Activated CD4-positive, alpha-beta T cell treated with anti-CD3 and anti-CD28 coated beads for 24 hours (primary cell): ENCODE results near the gene GABARAPL2.

Source experiments
- DNase-seq, 2 donors: peaks; one replicate each; pipeline ENCODE4 v3.0.0-alpha.2; 2020; ENCODE audit warnings: low read depth in 2 of 2

The GABARAPL2 gene

GRCh38 chr16:75555213-75555706 is 10.9 kb upstream of the GABARAPL2 start:
- no peak for DNase-seq

DNA sequence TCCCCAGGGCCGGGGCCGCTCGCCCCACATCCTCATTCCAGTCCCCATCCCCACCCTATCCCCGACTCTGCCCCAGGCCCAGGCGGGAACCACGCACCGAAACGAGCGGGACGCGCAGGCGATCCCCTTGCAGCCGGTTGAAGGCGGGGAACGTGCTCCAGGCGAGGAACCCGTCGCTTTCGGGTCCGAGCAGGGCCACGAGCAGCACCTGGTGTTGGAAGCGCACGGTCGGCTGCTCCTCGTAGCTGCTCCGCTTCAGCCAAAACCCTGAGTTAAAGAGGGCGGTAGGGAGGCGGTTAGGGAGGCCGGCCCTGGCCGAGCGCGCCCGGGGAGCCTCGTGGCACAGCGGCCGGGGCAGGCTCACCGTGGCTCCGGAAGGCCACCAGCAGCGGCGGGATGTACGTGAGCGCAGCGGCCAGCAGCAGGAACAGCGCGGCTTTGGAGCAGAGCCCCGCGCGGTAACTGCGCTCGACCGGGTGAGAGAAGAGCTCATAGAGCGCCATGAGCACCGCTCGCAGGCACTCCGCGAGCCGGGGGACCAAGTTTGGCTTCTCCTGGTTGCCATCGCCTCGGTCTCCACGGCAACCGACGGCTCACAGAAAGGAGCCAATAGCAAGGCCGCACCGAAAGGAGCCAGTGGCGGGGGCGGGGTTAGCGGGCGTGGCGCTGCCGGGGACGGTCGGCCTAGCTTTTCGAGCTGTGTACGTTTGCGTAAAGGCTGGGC is 10.3 kb upstream of the GABARAPL2 start, which contains the start of gene TMEM231:
TMEM231 (minus strand) TSS at position 546 of the 724 bp plus-strand sequence; CDS start at position 503, 43 bp downstream.
- DNase-seq, result peak; percentile 97 to 98

- DNase-seq, result no peak
Observed at GRCh38 chr16:75556431-75556950, 9.7 kb upstream of the GABARAPL2 start.

DNA sequence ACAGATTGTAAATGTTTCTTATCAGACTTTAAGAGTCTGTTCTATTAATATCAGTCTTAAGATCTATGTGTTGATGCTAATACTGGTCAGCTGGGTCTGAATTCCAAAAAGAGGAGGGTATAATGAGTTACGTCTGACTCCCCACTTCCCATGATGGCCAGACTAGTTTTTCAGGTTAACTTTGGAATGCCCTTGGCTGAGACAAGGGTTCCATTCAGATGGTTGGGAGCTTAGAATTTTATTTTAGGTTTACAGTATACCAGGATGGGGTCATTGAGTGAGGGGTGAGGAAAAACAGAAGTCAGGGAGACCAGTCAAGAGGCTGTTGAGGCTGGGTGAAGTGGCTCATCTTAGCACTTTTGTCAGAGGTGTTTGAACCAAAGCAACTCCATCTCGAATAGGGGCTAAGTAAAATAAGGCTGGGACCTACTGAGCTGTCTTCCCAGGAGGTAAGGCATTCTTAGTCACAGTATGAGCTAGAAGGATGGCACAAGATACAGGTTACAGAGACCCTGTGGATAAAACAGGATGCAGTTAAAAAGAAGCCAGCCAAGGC is 7.3 kb upstream of the GABARAPL2 start:
- no peak for DNase-seq

- DNase-seq, result no peak
Observed at GRCh38 chr16:75559564-75560372, 6.4 kb upstream of the GABARAPL2 start.

- no peak for DNase-seq
Observed at GRCh38 chr16:75565640-75566039, 539 bp upstream of the GABARAPL2 start.

DNA sequence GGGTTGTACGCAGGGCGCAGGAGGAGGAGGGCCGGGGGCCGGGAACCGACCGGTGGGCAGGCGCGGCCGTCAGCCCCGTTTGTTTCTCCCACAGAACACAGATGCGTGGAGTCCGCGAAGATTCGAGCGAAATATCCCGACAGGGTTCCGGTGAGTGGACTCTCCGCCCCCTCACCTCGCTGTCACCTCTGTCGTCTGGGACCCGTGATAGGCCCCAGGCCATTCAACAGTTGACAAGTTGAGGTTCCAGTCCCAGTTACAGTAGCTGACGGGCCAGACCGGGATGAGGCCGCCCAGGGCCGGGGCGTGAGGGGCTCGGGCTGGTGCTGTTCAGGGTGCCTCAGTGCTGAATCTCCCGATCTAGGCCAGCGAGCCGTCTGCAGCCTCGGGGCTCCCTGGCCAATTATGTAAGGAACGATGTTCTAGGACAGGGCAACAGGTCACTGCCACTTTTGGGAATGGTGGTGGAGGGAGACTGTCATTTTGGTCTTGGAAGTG is 628 bp downstream of the GABARAPL2 start:
- no peak for DNase-seq

DNA sequence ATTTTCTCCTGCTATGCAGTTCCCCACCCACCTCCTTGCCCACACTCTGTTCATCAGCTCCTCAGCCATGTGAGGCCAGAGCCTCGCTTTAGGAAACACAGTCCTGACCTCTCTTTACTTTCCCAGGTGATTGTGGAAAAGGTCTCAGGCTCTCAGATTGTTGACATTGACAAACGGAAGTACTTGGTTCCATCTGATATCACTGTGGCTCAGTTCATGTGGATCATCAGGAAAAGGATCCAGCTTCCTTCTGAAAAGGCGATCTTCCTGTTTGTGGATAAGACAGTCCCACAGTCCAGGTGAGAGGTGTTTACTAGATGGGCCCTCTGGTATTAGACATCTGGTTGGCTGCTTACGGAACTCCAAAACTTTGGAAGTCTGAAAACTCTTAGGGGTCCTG is 1.7 kb downstream of the GABARAPL2 start:
- DNase-seq, result no peak

DNA sequence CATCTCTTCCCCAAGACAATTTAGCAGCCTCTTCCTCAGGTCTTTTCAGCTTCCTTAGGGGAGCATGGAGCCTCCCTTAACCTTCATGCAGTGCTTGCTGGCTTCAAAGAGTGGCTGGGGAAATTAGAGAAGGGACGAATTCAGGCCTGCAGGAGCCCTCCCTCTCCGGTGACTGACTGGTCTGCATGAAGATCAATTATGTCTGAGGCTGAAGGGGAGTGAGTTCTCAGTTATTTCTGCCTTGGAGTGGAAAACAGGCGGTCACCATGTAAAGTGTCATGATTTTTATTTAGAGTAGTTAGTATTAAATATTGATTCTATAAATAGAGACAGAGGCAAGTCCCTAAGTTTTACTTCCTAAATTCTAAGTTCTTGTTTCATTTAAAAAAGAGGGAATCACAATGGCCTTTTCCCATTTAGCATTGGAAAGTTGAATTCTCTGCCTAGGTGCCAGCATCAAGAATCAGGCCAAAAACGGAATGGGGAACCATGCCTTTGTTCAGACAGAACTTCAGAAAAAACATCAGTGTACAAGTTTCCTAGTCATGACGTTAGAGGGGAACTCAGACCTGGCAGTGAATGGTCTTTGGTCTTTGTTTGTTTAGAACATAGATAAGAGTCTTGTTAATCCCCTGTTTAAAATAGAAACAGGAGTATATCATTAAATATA is 4.4 kb downstream of the GABARAPL2 start:
- no peak for DNase-seq

GRCh38 chr16:75572864-75573542 is 6.8 kb downstream of the GABARAPL2 start:
- DNase-seq, result no peak

DNA sequence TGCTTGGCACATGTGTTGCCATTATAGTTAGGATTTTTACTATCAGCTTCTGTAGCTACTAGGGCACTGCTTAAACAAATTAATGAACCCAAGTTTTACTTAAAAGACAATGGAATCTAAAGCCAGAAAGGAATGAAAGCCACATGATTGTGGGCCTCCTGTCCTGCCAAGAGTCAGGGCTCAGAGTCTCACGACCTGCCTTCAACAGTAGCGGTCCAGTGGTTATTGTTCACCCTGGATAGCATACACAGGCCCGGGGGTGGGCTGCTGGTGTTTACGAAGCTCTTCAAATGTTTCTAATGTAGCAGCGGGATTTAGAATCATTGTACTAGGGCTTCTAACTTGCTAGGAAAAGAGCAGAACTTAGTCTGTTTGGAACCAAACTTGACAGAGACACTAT is 7.8 kb downstream of the GABARAPL2 start:
- DNase-seq, result no peak

- DNase-seq, result no peak
Observed at GRCh38 chr16:75575958-75576357, 9.8 kb downstream of the GABARAPL2 start.

DNA sequence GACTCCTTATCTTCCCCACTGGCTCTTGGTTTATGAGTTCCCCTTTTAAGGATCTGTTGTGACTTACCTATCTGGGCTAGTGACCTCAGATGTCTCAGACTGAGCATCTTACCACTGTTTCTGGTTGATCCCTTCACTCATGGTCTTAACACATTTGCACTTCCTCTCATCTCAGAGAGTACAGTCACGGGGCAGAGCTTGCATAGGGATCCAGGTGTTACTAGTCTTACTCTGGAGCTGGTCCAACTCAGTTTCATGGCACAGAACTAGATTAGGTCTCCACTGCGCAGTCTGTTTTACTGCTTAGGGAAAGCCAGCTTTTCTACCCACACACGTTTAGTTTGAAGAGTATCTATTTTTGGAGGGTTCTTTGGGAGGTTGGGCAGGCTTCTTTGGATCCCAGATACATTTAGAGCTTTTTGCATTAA is 10.2 kb downstream of the GABARAPL2 start:
- no peak for DNase-seq

- DNase-seq, result no peak
Observed at GRCh38 chr16:75578212-75578611, 12.0 kb downstream of the GABARAPL2 start.

GRCh38 chr16:75578725-75579124 is 12.5 kb downstream of the GABARAPL2 start:
- DNase-seq, result no peak

DNA sequence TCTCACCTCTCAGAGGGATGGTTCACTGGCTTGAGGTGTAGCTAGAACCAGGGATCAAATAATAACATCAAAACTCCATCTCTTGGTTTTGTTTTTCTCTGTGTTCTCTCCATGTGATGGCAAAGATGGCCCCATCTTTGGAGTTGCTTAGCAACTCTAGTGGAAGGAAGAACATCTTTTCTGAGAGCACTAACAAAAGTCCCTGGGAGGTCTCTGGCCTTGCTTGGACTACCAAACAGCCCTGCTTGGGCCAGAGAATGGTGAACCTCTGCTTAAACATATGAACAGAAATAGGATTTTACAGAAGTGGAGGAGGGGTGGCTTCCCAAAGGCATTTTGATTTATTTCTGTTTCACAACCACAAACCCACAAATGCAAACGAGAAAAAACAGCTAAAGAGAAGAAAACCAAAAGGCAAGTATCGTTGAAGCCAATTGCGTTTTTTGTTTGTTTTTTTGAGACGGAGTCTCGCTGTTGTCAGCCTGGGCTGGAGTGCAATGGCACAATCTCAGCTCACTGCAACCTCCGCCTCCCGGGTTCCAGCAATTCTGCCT is 13.2 kb downstream of the GABARAPL2 start:
- DNase-seq, result no peak

GRCh38 chr16:75584108-75584507 is 17.9 kb downstream of the GABARAPL2 start:
- no peak for DNase-seq

- DNase-seq, result no peak
Observed at GRCh38 chr16:75588716-75589115, 22.5 kb downstream of the GABARAPL2 start.

- no peak for DNase-seq
Observed at GRCh38 chr16:75589306-75589705, 23.1 kb downstream of the GABARAPL2 start.
